Measurements from ENCODE around the gene VPS16.
A peak's percentile ranks its signal among the peaks of the same experiment; 100 is the strongest.

The VPS16 gene

GRCh38 chr20:2836035-2836434 lies 4.5 kb upstream of the VPS16 start:
- no peak for DNase-seq

GRCh38 chr20:2837221-2837960 lies 3.2 kb upstream of the VPS16 start:
- no peak for DNase-seq

GRCh38 chr20:2838170-2838797 lies 2.3 kb upstream of the VPS16 start:
- DNase-seq = no peak

GRCh38 chr20:2838847-2839671 lies 1.5 kb upstream of the VPS16 start:
- no peak for DNase-seq

GRCh38 chr20:2839732-2840137 lies 810 bp upstream of the VPS16 start:
- no peak for DNase-seq

GRCh38 chr20:2840967-2841531 lies 504 bp downstream of the VPS16 start:
- DNase-seq = peak in 2 of 3 experiments; percentile 74 to 76

GRCh38 chr20:2845607-2846006 lies 5.1 kb downstream of the VPS16 start:
- DNase-seq = no peak

- DNase-seq = no peak
Observed at GRCh38 chr20:2846698-2847097, 6.2 kb downstream of the VPS16 start.

GRCh38 chr20:2847802-2848201 lies 7.3 kb downstream of the VPS16 start:
- no peak for DNase-seq

GRCh38 chr20:2849529-2849928 lies 9.0 kb downstream of the VPS16 start:
- no peak for DNase-seq

- no peak for DNase-seq
Observed at GRCh38 chr20:2851086-2851485, 10.5 kb downstream of the VPS16 start.

- no peak for DNase-seq
Observed at GRCh38 chr20:2858591-2858990, 18.0 kb downstream of the VPS16 start.

GRCh38 chr20:2859330-2860121 lies 19.0 kb downstream of the VPS16 start:
- DNase-seq = no peak

- no peak for DNase-seq
Observed at GRCh38 chr20:2864626-2865025, 24.1 kb downstream of the VPS16 start.

GRCh38 chr20:2865101-2865500 lies 24.6 kb downstream of the VPS16 start:
- no peak for DNase-seq

GRCh38 chr20:2865630-2866029 lies 25.1 kb downstream of the VPS16 start:
- no peak for DNase-seq

GRCh38 chr20:2866236-2866635 lies 25.7 kb downstream of the VPS16 start:
- DNase-seq = no peak

GRCh38 chr20:2867081-2867864 lies 26.7 kb downstream of the VPS16 start:
- no peak for DNase-seq

GRCh38 chr20:2869381-2869780 lies 28.8 kb downstream of the VPS16 start:
- DNase-seq = no peak

- no peak for DNase-seq
Observed at GRCh38 chr20:2871111-2871465, 30.5 kb downstream of the VPS16 start.

GRCh38 chr20:2871661-2872458 lies 31.3 kb downstream of the VPS16 start:
- no peak for DNase-seq
